ENCODE data around the gene AADACL4. TPM values are rescaled to one million over a fixed set of nuclear protein-coding genes. Genes with fewer than 3 reads are reported as not detected.

The AADACL4 gene
- total RNA-seq, 1 experiment from 2014 or later: not detected

DNA sequence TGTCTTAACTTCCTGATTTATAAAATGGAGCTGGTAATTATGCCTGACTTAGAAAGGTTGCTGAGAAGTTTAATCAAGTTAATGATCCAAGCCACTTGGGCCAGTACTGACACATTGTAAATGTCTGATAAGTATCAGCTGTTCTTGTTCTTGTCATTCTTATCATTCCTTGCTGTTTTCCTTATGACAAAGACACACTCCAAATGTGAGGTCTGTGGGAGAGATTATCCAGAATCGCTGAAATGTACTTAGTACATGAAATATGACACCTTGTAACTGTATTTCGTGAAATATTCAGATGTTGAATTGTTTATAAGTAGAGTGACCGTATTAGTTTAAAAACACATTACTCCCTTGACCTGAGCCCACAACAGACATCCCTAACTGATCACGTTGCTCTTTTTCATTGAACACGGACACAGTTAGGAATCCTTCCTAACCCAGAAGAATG is 6.1 kb downstream of the AADACL4 start:
- no peak overlapping the region for H3K27ac Mint-ChIP-seq
- no peak overlapping the region for H3K27ac ChIP-seq (ENCODE audit: insufficient read length, low read depth, low read length)

More for the DNA sequence above, 6.1 kb downstream of the AADACL4 start:
- H3K4me3 Mint-ChIP-seq: no peak overlapping the region
- no peak for DNase-seq
- Histone ChIP-seq H2BK20ac (ENCODE audit: low read depth, low read length, poor library complexity, severe bottlenecking) (no peak overlapping the region), H3K56ac (ENCODE audit: insufficient read length, low read depth, low read length) (no peak overlapping the region), H3K14ac (ENCODE audit: insufficient read depth, low read length) (no peak overlapping the region), H3K23ac (ENCODE audit: insufficient read length, low read depth, low read length) (no peak overlapping the region), H2AFZ (ENCODE audit: low read length) (no peak overlapping the region), H3K79me1 (ENCODE audit: insufficient read depth, low read depth, low read length, poor library complexity, severe bottlenecking) (no peaks in the 10 kb centered on the region), H3K4ac (ENCODE audit: low read depth, low read length) (no peak overlapping the region), H2AK5ac (ENCODE audit: insufficient read length, low read length) (no peak overlapping the region), H4K91ac (ENCODE audit: insufficient read length, low read depth, low read length) (no peak overlapping the region), H3K9ac (ENCODE audit: extremely low read depth, insufficient read length, low read length) (no peak overlapping the region), H2BK15ac (ENCODE audit: low read depth, low read length) (no peak overlapping the region), H2BK120ac (ENCODE audit: low read depth, low read length, poor library complexity, severe bottlenecking) (no peak overlapping the region), H2BK5ac (ENCODE audit: insufficient read length, low read length) (no peak overlapping the region), H3K4me2 (ENCODE audit: insufficient read depth, insufficient read length, low read length) (no peak overlapping the region), H2BK12ac (ENCODE audit: insufficient read length, low read depth, low read length) (no peak overlapping the region), H3K9me3 (ENCODE audit: control insufficient read depth, low read depth, low read length) (no peaks in the 10 kb centered on the region), H4K5ac (ENCODE audit: insufficient read length, low read depth, low read length) (no peak overlapping the region), H4K20me1 (ENCODE audit: control insufficient read depth, insufficient read depth, insufficient read length) (no peaks in the 10 kb centered on the region), H4K8ac (replicated peaks; ENCODE audit: insufficient read length, low read depth, low read length) (no peak overlapping the region), H3K4me1 (ENCODE audit: insufficient read depth, low read length) (no peaks in the 10 kb centered on the region), H3K27me3 (ENCODE audit: insufficient read depth, low read length) (no peaks in the 10 kb centered on the region), H3T11ph (ENCODE audit: low read length) (no peak overlapping the region), H3K79me2 (ENCODE audit: insufficient read depth, low read length) (no peaks in the 10 kb centered on the region), H3K23me2 (ENCODE audit: insufficient read length, low read depth, low read length, poor library complexity, severe bottlenecking) (no peaks in the 10 kb centered on the region), H3K18ac (ENCODE audit: insufficient read length, low read depth, low read length) (no peak overlapping the region)
- WGBS (ENCODE audit: extremely low coverage, insufficient read length, low lambda C conversion rate): no CpG with 5 or more reads among the region's 5 CpGs
- peaks cover 18% of the 10 kb centered on the region for H3K27me3 Mint-ChIP-seq (ENCODE audit: low read depth)
- peaks cover 0 to 13% (median 2%) of the 10 kb centered on the region in 3 experiments; a peak in 3 of 7 replicates for H3K36me3 Mint-ChIP-seq (ENCODE audit: insufficient read depth in 1 of 3, low read depth in 3 of 3)
- H3K9me3 Mint-ChIP-seq: peaks cover 6 to 11% of the 10 kb centered on the region in 2 experiments
- TF ChIP-seq, protein P1, sequence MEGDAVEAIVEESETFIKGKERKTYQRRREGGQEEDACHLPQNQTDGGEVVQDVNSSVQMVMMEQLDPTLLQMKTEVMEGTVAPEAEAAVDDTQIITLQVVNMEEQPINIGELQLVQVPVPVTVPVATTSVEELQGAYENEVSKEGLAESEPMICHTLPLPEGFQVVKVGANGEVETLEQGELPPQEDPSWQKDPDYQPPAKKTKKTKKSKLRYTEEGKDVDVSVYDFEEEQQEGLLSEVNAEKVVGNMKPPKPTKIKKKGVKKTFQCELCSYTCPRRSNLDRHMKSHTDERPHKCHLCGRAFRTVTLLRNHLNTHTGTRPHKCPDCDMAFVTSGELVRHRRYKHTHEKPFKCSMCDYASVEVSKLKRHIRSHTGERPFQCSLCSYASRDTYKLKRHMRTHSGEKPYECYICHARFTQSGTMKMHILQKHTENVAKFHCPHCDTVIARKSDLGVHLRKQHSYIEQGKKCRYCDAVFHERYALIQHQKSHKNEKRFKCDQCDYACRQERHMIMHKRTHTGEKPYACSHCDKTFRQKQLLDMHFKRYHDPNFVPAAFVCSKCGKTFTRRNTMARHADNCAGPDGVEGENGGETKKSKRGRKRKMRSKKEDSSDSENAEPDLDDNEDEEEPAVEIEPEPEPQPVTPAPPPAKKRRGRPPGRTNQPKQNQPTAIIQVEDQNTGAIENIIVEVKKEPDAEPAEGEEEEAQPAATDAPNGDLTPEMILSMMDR (conservative IDR thresholded peaks at IDR 0.05): no peak
- peaks cover 8 to 9% of the 10 kb centered on the region in 2 experiments for H3K4me1 Mint-ChIP-seq

All from H9 (cell line).